ENCODE data around the gene DOK4. TPM values are rescaled to one million over a fixed set of nuclear protein-coding genes. Genes with fewer than 3 reads are reported as not detected.
A peak's percentile ranks its signal among the peaks of the same experiment; 100 is the strongest.
"Not testable (repeated sequence)": the region's sequence is repeated elsewhere in the genome, so short reads cannot be mapped to it uniquely, and the experiment has no call there.

The DOK4 gene
- total RNA-seq, 2 donors from 2014 or later: 6.4 to 16.8 TPM

- Mint-ChIP-seq H3K27ac (no peak overlapping the region), H3K27me3 (no peaks in the 10 kb centered on the region), H3K4me1 (peaks cover 5% of the 10 kb centered on the region), H3K9me3 (no peaks in the 10 kb centered on the region), H3K36me3 (ENCODE audit: low read depth) (peaks cover 61% of the 10 kb centered on the region), H3K4me3 (no peak overlapping the region)
- ATAC-seq (replicated peaks): no peak
Observed at GRCh38 chr16:57471209-57471608, 15.1 kb downstream of the DOK4 start.

- Mint-ChIP-seq H3K4me1 (peaks cover 5% of the 10 kb centered on the region), H3K9me3 (no peaks in the 10 kb centered on the region), H3K27me3 (no peaks in the 10 kb centered on the region), H3K4me3 (no peak overlapping the region), H3K27ac (no peak overlapping the region), H3K36me3 (ENCODE audit: low read depth) (peaks cover 66% of the 10 kb centered on the region)
- no peak for ATAC-seq (replicated peaks)
Observed at GRCh38 chr16:57470711-57471110, 15.6 kb downstream of the DOK4 start.

DNA sequence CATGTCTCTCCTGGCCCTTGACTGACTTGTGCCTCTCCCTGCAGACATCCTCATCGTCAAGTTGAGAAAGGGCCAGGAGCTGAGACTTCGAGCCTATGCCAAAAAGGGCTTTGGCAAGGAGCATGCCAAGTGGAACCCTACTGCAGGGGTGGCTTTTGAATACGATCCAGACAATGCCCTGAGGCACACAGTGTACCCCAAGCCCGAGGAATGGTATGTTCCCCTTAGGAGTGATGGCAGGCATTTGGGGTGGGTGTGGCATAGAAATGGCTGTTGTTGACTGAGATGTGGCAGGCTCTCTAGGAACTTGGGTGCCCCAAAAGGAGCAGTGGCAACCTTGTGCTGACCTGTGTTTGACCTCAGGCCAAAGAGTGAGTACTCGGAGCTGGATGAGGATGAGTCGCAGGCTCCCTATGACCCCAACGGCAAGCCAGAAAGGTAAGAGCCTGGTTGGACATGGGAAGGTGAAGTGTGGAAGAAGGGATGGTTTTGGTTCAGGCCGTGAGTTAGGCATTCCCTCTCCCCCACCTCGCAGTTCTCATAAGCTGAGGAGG is 16.3 kb downstream of the DOK4 start:
- no peaks in the 10 kb centered on the region for H3K27me3 Mint-ChIP-seq
- H3K27ac Mint-ChIP-seq: peak overlapping the region; percentile 17
- ATAC-seq (replicated peaks): no peak
- peaks cover 73% of the 10 kb centered on the region for H3K36me3 Mint-ChIP-seq (ENCODE audit: low read depth)
- H3K4me1 Mint-ChIP-seq: peaks cover 8% of the 10 kb centered on the region
- H3K9me3 Mint-ChIP-seq: no peaks in the 10 kb centered on the region
- H3K4me3 Mint-ChIP-seq: no peak overlapping the region

GRCh38 chr16:57469046-57469445 is 17.2 kb downstream of the DOK4 start:
- H3K9me3 Mint-ChIP-seq: no peaks in the 10 kb centered on the region
- H3K27ac Mint-ChIP-seq: peak overlapping the region; percentile 59
- peaks cover 17% of the 10 kb centered on the region for H3K4me1 Mint-ChIP-seq
- no peak overlapping the region for H3K4me3 Mint-ChIP-seq
- no peaks in the 10 kb centered on the region for H3K27me3 Mint-ChIP-seq
- H3K36me3 Mint-ChIP-seq (ENCODE audit: low read depth): peaks cover 82% of the 10 kb centered on the region
- ATAC-seq (replicated peaks): no peak

- no peak for ATAC-seq (replicated peaks)
- H3K27ac Mint-ChIP-seq: peak overlapping the region; percentile 59
- no peaks in the 10 kb centered on the region for H3K9me3 Mint-ChIP-seq
- no peaks in the 10 kb centered on the region for H3K27me3 Mint-ChIP-seq
- no peak overlapping the region for H3K4me3 Mint-ChIP-seq
- peaks cover 20% of the 10 kb centered on the region for H3K4me1 Mint-ChIP-seq
- H3K36me3 Mint-ChIP-seq (ENCODE audit: low read depth): peaks cover 89% of the 10 kb centered on the region
Observed at GRCh38 chr16:57468346-57468745, 17.9 kb downstream of the DOK4 start.

GRCh38 chr16:57464523-57464922 is 21.8 kb downstream of the DOK4 start:
- Mint-ChIP-seq H3K4me3 (peak overlapping the region; percentile 84), H3K36me3 (ENCODE audit: low read depth) (peaks cover 84% of the 10 kb centered on the region), H3K27ac (peak overlapping the region; percentile 92), H3K9me3 (no peaks in the 10 kb centered on the region), H3K27me3 (no peaks in the 10 kb centered on the region), H3K4me1 (peaks cover 27% of the 10 kb centered on the region)
- no peak for ATAC-seq (replicated peaks)

- Mint-ChIP-seq H3K4me1 (peaks cover 27% of the 10 kb centered on the region), H3K9me3 (no peaks in the 10 kb centered on the region), H3K4me3 (peak overlapping the region; percentile 84), H3K36me3 (ENCODE audit: low read depth) (peaks cover 78% of the 10 kb centered on the region), H3K27me3 (no peaks in the 10 kb centered on the region), H3K27ac (peak overlapping the region; percentile 92)
- peak; percentile 43 for ATAC-seq (replicated peaks)
Observed at GRCh38 chr16:57462978-57463362, 23.3 kb downstream of the DOK4 start.

DNA sequence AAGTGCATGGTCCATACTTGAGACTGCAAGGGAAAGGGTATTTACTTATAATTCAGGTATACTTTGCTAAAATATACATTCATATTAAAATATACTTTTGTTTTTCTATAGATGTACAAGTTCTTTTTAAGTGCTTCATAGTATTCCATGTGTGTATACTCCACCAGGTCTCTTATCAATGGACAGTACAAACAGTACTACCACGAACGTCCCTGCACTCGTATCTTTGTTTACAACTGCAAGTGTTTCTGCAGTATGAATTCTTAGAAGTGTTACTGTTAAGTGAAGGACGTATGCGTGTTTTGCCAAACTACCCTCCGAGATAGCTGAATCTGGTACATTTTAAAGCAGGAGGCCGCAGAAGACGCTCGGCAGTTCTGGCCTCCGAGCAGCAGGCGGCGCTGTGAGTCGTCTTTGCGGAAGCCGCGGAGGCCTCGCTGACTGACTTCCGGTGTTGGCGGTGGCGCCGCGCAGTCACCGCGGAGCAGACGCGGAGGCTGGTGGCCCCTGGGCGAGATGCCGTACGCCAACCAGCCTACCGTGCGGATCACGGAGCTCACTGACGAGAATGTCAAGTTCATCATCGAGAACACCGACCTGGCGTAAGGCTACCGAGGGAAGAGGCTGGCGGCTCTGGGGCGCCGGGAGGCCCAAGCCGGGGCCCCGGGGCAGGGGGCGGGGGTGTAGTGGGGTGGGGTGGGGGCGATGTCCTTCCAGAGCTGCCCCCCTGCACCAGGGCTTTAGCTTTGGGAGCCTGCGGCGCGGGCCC is 23.9 kb downstream of the DOK4 start, which contains the start of gene POLR2C:
TSS of gene POLR2C (plus strand) at position 471 of the 769 bp plus-strand sequence. CDS start at position 517, 46 bp downstream.
- Mint-ChIP-seq H3K9me3 (no peaks in the 10 kb centered on the region), H3K4me3 (peak within 1 kb of the TSS; percentile 84), H3K27ac (peak within 1 kb of the TSS; percentile 92), H3K27me3 (no peaks in the 10 kb centered on the region), H3K4me1 (peaks cover 27% of the 10 kb centered on the region), H3K36me3 (ENCODE audit: low read depth) (peaks cover 78% of the 10 kb centered on the region)
- peak; percentile 96 for ATAC-seq (replicated peaks)

DNA sequence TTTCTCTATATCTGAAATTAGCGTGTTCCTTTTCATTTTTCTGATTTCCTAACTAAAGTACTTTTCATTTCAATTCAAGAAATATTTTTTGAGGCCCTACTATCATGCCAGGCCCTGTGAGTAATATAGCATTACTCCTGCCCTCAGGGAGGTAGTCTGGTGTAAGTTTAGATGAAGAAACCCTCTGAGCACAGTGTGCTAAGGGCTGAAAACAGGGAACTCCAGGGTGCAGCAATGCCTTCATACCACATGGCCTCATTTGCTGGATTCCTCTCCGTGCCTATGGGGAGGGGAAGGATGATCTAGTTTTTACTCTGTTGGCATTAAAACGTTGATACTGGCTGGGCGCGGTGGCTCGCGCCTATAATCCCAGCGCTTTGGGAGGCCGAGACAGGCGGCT is 34.3 kb downstream of the DOK4 start:
- H3K9me3 Mint-ChIP-seq: no peaks in the 10 kb centered on the region
- H3K36me3 Mint-ChIP-seq (ENCODE audit: low read depth): peaks cover 55% of the 10 kb centered on the region
- H3K4me1 Mint-ChIP-seq: peaks cover 6% of the 10 kb centered on the region
- ATAC-seq (replicated peaks): no peak
- H3K27me3 Mint-ChIP-seq: no peaks in the 10 kb centered on the region
- no peak overlapping the region for H3K4me3 Mint-ChIP-seq
- no peak overlapping the region for H3K27ac Mint-ChIP-seq

GRCh38 chr16:57447186-57447962 is 38.9 kb downstream of the DOK4 start, which contains the start of the genes CIAPIN1 and COQ9:
Gene CIAPIN1 (minus strand): TSS chr16:57447385. CDS start chr16:57440928, 6,457 bp downstream.
Gene COQ9 (plus strand): TSS chr16:57447479. CDS start chr16:57447506, 27 bp downstream.
- H3K4me1 Mint-ChIP-seq: peaks cover 6% of the 10 kb centered on the region
- peak; percentile 100 for ATAC-seq (replicated peaks)
- no peaks in the 10 kb centered on the region for H3K9me3 Mint-ChIP-seq
- H3K36me3 Mint-ChIP-seq (ENCODE audit: low read depth): peaks cover 15% of the 10 kb centered on the region
- peak within 1 kb of the TSS; percentile 90 for H3K4me3 Mint-ChIP-seq
- H3K27ac Mint-ChIP-seq: peak within 1 kb of the TSS; percentile 91
- H3K27me3 Mint-ChIP-seq: no peaks in the 10 kb centered on the region

DNA sequence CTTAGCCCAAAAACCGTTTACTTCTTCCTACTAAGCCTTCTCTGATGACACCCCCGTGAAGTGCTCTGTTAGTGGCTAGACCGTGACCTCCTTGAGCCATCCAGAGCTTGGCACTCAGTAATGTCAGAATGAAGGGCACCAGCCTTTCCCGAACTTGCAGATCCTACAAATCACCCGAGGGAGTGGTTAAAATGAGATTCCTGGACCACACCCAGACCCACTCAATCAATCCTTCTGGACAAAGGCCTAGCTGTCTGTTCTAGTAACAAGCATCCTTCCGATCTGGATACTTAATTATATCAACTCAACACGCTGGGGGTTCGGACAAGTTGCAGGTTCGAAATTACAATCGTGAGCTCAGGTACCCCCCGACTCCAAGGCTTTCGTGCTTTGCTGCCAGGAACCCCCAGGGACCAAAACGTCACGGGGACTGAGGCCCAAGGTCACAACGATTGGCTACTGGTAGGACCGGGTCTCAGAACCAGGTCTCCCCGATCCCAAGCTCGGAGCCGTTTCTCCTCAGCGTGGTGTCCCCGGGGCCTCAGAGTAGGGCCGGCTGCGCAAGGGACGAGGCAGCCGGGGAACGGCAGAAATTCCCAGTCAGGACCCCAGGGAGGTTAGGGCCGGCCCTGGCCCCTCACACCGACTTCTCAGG is 39.6 kb downstream of the DOK4 start:
- Mint-ChIP-seq H3K27me3 (no peaks in the 10 kb centered on the region), H3K9me3 (no peaks in the 10 kb centered on the region), H3K27ac (peak overlapping the region; percentile 91), H3K36me3 (ENCODE audit: low read depth) (peaks cover 9% of the 10 kb centered on the region), H3K4me1 (peaks cover 6% of the 10 kb centered on the region), H3K4me3 (peak overlapping the region; percentile 90)
- ATAC-seq (replicated peaks): peak; percentile 20

- ATAC-seq (replicated peaks): no peak
- no peak overlapping the region for H3K27ac Mint-ChIP-seq
- peaks cover 6% of the 10 kb centered on the region for H3K4me1 Mint-ChIP-seq
- no peaks in the 10 kb centered on the region for H3K27me3 Mint-ChIP-seq
- H3K4me3 Mint-ChIP-seq: no peak overlapping the region
- peaks cover 12% of the 10 kb centered on the region for H3K36me3 Mint-ChIP-seq (ENCODE audit: low read depth)
- H3K9me3 Mint-ChIP-seq: no peaks in the 10 kb centered on the region
Observed at GRCh38 chr16:57445510-57445909, 40.8 kb downstream of the DOK4 start.

DNA sequence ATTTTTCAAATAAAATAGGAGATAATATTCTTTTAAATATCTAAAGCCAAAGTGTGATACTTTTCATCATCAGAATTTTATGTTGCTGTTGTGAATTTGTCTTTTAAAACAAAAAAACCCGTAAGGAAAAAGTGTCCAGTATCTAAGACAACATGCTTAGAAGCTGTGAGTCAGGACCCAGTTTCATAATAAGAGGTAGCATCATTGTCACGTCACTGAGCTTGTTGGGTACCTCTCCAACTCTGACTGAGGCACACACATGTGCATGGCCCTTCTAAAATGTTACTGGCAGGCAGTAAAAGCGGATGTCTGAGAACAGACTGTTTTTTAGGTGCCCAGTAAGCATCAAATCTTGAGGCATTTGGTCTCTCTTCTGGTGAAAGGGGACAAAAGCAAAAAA is 41.6 kb downstream of the DOK4 start:
- peaks cover 6% of the 10 kb centered on the region for H3K4me1 Mint-ChIP-seq
- H3K27me3 Mint-ChIP-seq: no peaks in the 10 kb centered on the region
- H3K4me3 Mint-ChIP-seq: peak overlapping the region; percentile 16
- ATAC-seq (replicated peaks): no peak
- H3K9me3 Mint-ChIP-seq: no peaks in the 10 kb centered on the region
- H3K27ac Mint-ChIP-seq: no peak overlapping the region
- H3K36me3 Mint-ChIP-seq (ENCODE audit: low read depth): peaks cover 20% of the 10 kb centered on the region

DNA sequence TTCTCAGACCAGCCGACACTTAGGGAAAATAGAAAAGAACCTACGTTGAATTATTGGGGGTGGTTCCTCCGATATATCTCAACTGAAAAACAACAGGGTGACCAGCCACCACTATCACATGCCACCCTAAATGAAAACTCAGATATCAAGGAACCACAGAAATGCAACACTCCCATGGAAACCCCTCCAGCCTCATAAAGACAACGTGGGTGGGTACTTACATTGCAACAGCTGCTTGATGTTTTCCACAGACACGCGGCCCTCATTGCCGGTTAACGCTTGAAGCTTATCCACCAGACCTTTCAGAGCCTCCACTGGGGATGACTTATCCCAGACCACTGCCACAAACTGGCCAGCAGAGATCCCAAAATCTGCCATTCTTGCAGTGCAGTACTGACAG is 45.7 kb downstream of the DOK4 start:
- H3K36me3 Mint-ChIP-seq (ENCODE audit: low read depth): peaks cover 60% of the 10 kb centered on the region
- not testable (repeated sequence) for ATAC-seq (replicated peaks); H3K27ac Mint-ChIP-seq; H3K27me3 Mint-ChIP-seq; H3K9me3 Mint-ChIP-seq; H3K4me3 Mint-ChIP-seq; H3K4me1 Mint-ChIP-seq

Measured in activated T-helper 17 cell treated with anti-CD3 and anti-CD28 coated beads, Interleukin-2, amount 50 U/mL, for 72 hours (primary cell).